PFSK-1 (cell line): ENCODE measurements around the gene SERINC2.

Experiments
- FOXP2 ChIP-seq: optimal IDR thresholded peaks from 2 replicates; pipeline ENCODE3; 2011; ENCODE audit warnings: borderline replicate concordance, control low read depth, inconsistent platforms; ENCODE audit not compliant: insufficient read depth; ENCODE audit errors: extremely low read length, extremely low read depth
- POLR2AphosphoS5 ChIP-seq: IDR thresholded peaks from 2 replicates; pipeline ENCODE4 v1.6.1; 2012; ENCODE audit warnings: low read depth, mild to moderate bottlenecking, control low read depth, low read length, moderate library complexity
- REST ChIP-seq, 2 experiments: IDR thresholded peaks; 2 replicates each; pipeline versions ENCODE4 v1.6.1 to v1.8.0; 2011 to 2012; ENCODE audit warnings: low read depth in 2 of 2, low read length in 2 of 2, control low read depth in 1 of 2, inconsistent platforms in 1 of 2, mild to moderate bottlenecking in 1 of 2, moderate library complexity in 1 of 2; ENCODE audit not compliant: insufficient read depth in 1 of 2
- SIN3A ChIP-seq: IDR thresholded peaks from 2 replicates; pipeline ENCODE4 v1.6.1; 2012; ENCODE audit warnings: mild to moderate bottlenecking, low read length, moderate library complexity, borderline replicate concordance; ENCODE audit not compliant: insufficient read depth
- TAF1 ChIP-seq: IDR thresholded peaks from 2 replicates; pipeline ENCODE4 v1.6.1; 2012; ENCODE audit warnings: low read length, control low read depth, borderline replicate concordance; ENCODE audit not compliant: insufficient read depth

The SERINC2 gene

GRCh38 chr1:31399976-31400375, 13.0 kb upstream of the SERINC2 start:
- TF ChIP-seq FOXP2: no peak
- TF ChIP-seq TAF1: no peak
- TF ChIP-seq REST (IDR thresholded peaks at IDR 0.05; ENCODE audit: insufficient read depth in 1 of 2, low read depth in 2 of 2, low read length in 2 of 2): no peak
- TF ChIP-seq POLR2AphosphoS5: no peak
- TF ChIP-seq SIN3A: no peak

- TF ChIP-seq REST (IDR thresholded peaks at IDR 0.05; ENCODE audit: insufficient read depth in 1 of 2, low read depth in 2 of 2, low read length in 2 of 2): no peak
- TF ChIP-seq SIN3A: no peak
- TF ChIP-seq FOXP2: no peak
- no peak for TF ChIP-seq POLR2AphosphoS5
- no peak for TF ChIP-seq TAF1
These were observed 12.6 kb upstream of the SERINC2 start for GRCh38 chr1:31400393-31400792.

- TF ChIP-seq SIN3A: no peak
- no peak for TF ChIP-seq POLR2AphosphoS5
- TF ChIP-seq FOXP2: no peak
- TF ChIP-seq REST (IDR thresholded peaks at IDR 0.05; ENCODE audit: insufficient read depth in 1 of 2, low read depth in 2 of 2, low read length in 2 of 2): no peak
- TF ChIP-seq TAF1: no peak
These were observed 11.8 kb upstream of the SERINC2 start for GRCh38 chr1:31401241-31401640.

GRCh38 chr1:31405578-31406245, 7.3 kb upstream of the SERINC2 start:
- TF ChIP-seq SIN3A (no peak), REST (IDR thresholded peaks at IDR 0.05; ENCODE audit: insufficient read depth in 1 of 2, low read depth in 2 of 2, low read length in 2 of 2) (no peak)
